ENCODE results near the gene ZC3H7A. TPM values are rescaled to one million over a fixed set of nuclear protein-coding genes. Genes with fewer than 3 reads are reported as not detected.

Gene ZC3H7A
- total and polyA plus RNA-seq, 2 of the 13 experiments (the other 11 are each of a cell fraction or from before 2014, with no cell fraction given): 29.2 to 36.8 TPM

GRCh38 chr16:11744075-11744470 is 53.0 kb downstream of the ZC3H7A start (continued):
- TF ChIP-seq, protein P1, sequence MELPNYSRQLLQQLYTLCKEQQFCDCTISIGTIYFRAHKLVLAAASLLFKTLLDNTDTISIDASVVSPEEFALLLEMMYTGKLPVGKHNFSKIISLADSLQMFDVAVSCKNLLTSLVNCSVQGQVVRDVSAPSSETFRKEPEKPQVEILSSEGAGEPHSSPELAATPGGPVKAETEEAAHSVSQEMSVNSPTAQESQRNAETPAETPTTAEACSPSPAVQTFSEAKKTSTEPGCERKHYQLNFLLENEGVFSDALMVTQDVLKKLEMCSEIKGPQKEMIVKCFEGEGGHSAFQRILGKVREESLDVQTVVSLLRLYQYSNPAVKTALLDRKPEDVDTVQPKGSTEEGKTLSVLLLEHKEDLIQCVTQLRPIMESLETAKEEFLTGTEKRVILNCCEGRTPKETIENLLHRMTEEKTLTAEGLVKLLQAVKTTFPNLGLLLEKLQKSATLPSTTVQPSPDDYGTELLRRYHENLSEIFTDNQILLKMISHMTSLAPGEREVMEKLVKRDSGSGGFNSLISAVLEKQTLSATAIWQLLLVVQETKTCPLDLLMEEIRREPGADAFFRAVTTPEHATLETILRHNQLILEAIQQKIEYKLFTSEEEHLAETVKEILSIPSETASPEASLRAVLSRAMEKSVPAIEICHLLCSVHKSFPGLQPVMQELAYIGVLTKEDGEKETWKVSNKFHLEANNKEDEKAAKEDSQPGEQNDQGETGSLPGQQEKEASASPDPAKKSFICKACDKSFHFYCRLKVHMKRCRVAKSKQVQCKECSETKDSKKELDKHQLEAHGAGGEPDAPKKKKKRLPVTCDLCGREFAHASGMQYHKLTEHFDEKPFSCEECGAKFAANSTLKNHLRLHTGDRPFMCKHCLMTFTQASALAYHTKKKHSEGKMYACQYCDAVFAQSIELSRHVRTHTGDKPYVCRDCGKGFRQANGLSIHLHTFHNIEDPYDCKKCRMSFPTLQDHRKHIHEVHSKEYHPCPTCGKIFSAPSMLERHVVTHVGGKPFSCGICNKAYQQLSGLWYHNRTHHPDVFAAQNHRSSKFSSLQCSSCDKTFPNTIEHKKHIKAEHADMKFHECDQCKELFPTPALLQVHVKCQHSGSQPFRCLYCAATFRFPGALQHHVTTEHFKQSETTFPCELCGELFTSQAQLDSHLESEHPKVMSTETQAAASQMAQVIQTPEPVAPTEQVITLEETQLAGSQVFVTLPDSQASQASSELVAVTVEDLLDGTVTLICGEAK (IDR thresholded peaks at IDR 0.05): no peak
- TF ChIP-seq, protein P1 (CRISPR knock-in tag; IDR thresholded peaks at IDR 0.05): no peak
- TF ChIP-seq ZNF224 (CRISPR knock-in tag; IDR thresholded peaks at IDR 0.05): no peak
- 0 out of 2 replicates have a peak, but pooled peaks have one; percentile 0 for TF ChIP-seq KMT2A (CRISPR knock-in tag; IDR thresholded peaks at IDR 0.05)
- TF ChIP-seq ELF4 (CRISPR knock-in tag; IDR thresholded peaks at IDR 0.05; ENCODE audit: borderline replicate concordance): no peak
- no peak for TF ChIP-seq POLR2AphosphoS5 (IDR thresholded peaks at IDR 0.05; ENCODE audit: low read depth, low read length)
- 0 out of 2 replicates have a peak, but pooled peaks have one; percentile 8 for TF ChIP-seq ZBTB7B (CRISPR knock-in tag; IDR thresholded peaks at IDR 0.05)
- no peak for TF ChIP-seq HDAC1 (CRISPR knock-in tag; IDR thresholded peaks at IDR 0.05)
- TF ChIP-seq ZBTB1 (CRISPR knock-in tag; IDR thresholded peaks at IDR 0.05; ENCODE audit: borderline replicate concordance): no peak
- no peak for TF ChIP-seq ZC3H4 (CRISPR knock-in tag; IDR thresholded peaks at IDR 0.05; ENCODE audit: borderline replicate concordance)
- no peak for TF ChIP-seq ZNF17 (CRISPR knock-in tag; IDR thresholded peaks at IDR 0.05)
- no peak for TF ChIP-seq KDM4B (CRISPR knock-in tag; IDR thresholded peaks at IDR 0.05)
- TF ChIP-seq HDAC2 (CRISPR knock-in tag; IDR thresholded peaks at IDR 0.05): no peak
- 0 out of 2 replicates have a peak, but pooled peaks have one; percentile 13 for TF ChIP-seq ZFP82 (CRISPR knock-in tag; IDR thresholded peaks at IDR 0.05; ENCODE audit: borderline replicate concordance)
- TF ChIP-seq, protein P2, sequence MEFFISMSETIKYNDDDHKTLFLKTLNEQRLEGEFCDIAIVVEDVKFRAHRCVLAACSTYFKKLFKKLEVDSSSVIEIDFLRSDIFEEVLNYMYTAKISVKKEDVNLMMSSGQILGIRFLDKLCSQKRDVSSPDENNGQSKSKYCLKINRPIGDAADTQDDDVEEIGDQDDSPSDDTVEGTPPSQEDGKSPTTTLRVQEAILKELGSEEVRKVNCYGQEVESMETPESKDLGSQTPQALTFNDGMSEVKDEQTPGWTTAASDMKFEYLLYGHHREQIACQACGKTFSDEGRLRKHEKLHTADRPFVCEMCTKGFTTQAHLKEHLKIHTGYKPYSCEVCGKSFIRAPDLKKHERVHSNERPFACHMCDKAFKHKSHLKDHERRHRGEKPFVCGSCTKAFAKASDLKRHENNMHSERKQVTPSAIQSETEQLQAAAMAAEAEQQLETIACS (CRISPR knock-in tag; IDR thresholded peaks at IDR 0.05): no peak
- no peak for TF ChIP-seq ZNF354B (CRISPR knock-in tag; IDR thresholded peaks at IDR 0.05)
- TF ChIP-seq KLF13 (CRISPR knock-in tag; IDR thresholded peaks at IDR 0.05): no peak
- 0 out of 2 replicates have a peak, but pooled peaks have one; percentile 22 for TF ChIP-seq ZFP36L1 (CRISPR knock-in tag; IDR thresholded peaks at IDR 0.05)
- TF ChIP-seq CBX1 (IDR thresholded peaks at IDR 0.05; ENCODE audit: low read depth): no peak
- TF ChIP-seq HOXA3 (CRISPR knock-in tag; IDR thresholded peaks at IDR 0.05): no peak
- no peak for TF ChIP-seq PCBP1 (IDR thresholded peaks at IDR 0.05; ENCODE audit: borderline replicate concordance, low read depth, low read length)
- TF ChIP-seq ZFP1 (CRISPR knock-in tag; IDR thresholded peaks at IDR 0.05): no peak
- no peak for TF ChIP-seq TBX2 (CRISPR knock-in tag; IDR thresholded peaks at IDR 0.05; ENCODE audit: borderline replicate concordance)
- no peak for TF ChIP-seq KDM5B (CRISPR knock-in tag; IDR thresholded peaks at IDR 0.05; ENCODE audit: borderline replicate concordance)

Data from HepG2 (cell line).